HFFc6 (cell line): Measurements from ENCODE around the gene CDRT4. TPM values are rescaled to one million over a fixed set of nuclear protein-coding genes. Genes with fewer than 3 reads are reported as not detected.
A peak's percentile ranks its signal among the peaks of the same experiment; 100 is the strongest.

ENCODE experiments used
- DNase-seq: peaks from one replicate; pipeline ENCODE4 v3.0.0-alpha.2; 2018
- H3K27ac Mint-ChIP-seq: 2 replicates; pipeline ENCODE4 v1.8.0; 2020; ENCODE audit warnings: mild to moderate bottlenecking, mixed read lengths
- H3K27me3 Mint-ChIP-seq: 2 replicates; pipeline ENCODE4 v1.8.0; 2021; ENCODE audit warnings: mild to moderate bottlenecking, moderate library complexity, mixed read lengths; ENCODE audit not compliant: insufficient read depth
- H3K36me3 Mint-ChIP-seq: 2 replicates; pipeline ENCODE4 v1.8.0; 2021; ENCODE audit warnings: low read depth, mixed read lengths
- H3K4me1 Mint-ChIP-seq: 2 replicates; pipeline ENCODE4 v1.8.0; 2020; ENCODE audit warnings: low read depth, mixed read lengths
- H3K4me3 Mint-ChIP-seq: 2 replicates; pipeline ENCODE4 v1.8.0; 2020; ENCODE audit warnings: mild to moderate bottlenecking, moderate library complexity, mixed read lengths
- H3K9me3 Mint-ChIP-seq: 2 replicates; pipeline ENCODE4 v1.8.0; 2020; ENCODE audit warnings: mild to moderate bottlenecking, mixed read lengths
- long read RNA-seq: library from polyadenylated mRNA; unstranded; transcript quantifications from one replicate; pipeline ENCODE4 v2.0.0, GENCODE V29; 2019
- total RNA-seq, 6 experiments: library from RNA; stranded (reverse); fragmentation: NEBNext Ultra II Directional; extraction: Animal tissue kit (Norgen Biotek cat#: 25700); gene quantifications; 2 replicates in 1 of 6; 3 replicates in 5 of 6; pipeline ENCODE4 v1.2.3, GENCODE V29; 2021
- TF ChIP-seq, protein P1 (sequence below): fragments of 200-600 bp; sonication (generic); IDR thresholded peaks from 2 replicates; pipeline ENCODE4 v1.5.0; 2021; ENCODE audit warnings: antibody characterized with exemption, mild to moderate bottlenecking

The CDRT4 gene
- total RNA-seq = 1 to 10 TPM in 5 of 6 experiments, under 1 TPM in 1; 0.60 to 2.5 (median 1.3) TPM
- long read RNA-seq = 0 reads

- no peaks in the 10 kb centered on the region for H3K36me3 Mint-ChIP-seq
- H3K4me3 Mint-ChIP-seq = no peak within 1 kb of the TSS
- H3K27ac Mint-ChIP-seq = no peak within 1 kb of the TSS
- TF ChIP-seq, protein P1, sequence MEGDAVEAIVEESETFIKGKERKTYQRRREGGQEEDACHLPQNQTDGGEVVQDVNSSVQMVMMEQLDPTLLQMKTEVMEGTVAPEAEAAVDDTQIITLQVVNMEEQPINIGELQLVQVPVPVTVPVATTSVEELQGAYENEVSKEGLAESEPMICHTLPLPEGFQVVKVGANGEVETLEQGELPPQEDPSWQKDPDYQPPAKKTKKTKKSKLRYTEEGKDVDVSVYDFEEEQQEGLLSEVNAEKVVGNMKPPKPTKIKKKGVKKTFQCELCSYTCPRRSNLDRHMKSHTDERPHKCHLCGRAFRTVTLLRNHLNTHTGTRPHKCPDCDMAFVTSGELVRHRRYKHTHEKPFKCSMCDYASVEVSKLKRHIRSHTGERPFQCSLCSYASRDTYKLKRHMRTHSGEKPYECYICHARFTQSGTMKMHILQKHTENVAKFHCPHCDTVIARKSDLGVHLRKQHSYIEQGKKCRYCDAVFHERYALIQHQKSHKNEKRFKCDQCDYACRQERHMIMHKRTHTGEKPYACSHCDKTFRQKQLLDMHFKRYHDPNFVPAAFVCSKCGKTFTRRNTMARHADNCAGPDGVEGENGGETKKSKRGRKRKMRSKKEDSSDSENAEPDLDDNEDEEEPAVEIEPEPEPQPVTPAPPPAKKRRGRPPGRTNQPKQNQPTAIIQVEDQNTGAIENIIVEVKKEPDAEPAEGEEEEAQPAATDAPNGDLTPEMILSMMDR = no peak
- H3K9me3 Mint-ChIP-seq = no peaks in the 10 kb centered on the region
- peaks cover 15% of the 10 kb centered on the region for H3K4me1 Mint-ChIP-seq
- H3K27me3 Mint-ChIP-seq = peaks cover 2% of the 10 kb centered on the region
- no peak for DNase-seq
Observed at GRCh38 chr17:15467592-15467991, at the start of gene CDRT4. Gene CDRT4, minus strand, starts transcription at chr17:15467621. Its CDS starts 27,383 bp downstream, at chr17:15440238.

DNA sequence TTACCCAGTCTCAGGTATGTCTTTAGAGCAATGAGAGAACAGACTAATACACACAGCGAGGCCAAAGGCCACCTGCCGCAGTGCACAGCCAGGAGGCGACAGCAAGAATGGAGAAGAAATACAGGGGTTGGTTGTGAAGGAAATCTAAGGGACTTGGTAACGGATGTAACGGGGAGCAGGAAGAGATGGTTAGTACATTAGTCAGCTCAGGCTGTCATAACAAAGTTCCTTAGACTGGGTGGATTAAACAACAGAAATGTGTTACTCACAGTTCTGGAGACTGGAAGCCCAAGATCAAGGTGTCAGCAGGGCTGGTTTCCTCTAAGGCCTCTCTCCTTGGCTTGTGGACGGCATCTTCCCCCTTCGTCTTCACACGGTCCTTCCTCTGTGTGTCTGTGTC, 48.7 kb upstream of the CDRT4 start:
- TF ChIP-seq, protein P1 = no peak
- Mint-ChIP-seq H3K36me3 (peaks cover 39% of the 10 kb centered on the region), H3K4me3 (no peak overlapping the region), H3K27me3 (no peaks in the 10 kb centered on the region), H3K9me3 (peaks cover 37% of the 10 kb centered on the region), H3K27ac (peak overlapping the region; percentile 63), H3K4me1 (peaks cover 54% of the 10 kb centered on the region)
- DNase-seq = peak; percentile 61

DNA sequence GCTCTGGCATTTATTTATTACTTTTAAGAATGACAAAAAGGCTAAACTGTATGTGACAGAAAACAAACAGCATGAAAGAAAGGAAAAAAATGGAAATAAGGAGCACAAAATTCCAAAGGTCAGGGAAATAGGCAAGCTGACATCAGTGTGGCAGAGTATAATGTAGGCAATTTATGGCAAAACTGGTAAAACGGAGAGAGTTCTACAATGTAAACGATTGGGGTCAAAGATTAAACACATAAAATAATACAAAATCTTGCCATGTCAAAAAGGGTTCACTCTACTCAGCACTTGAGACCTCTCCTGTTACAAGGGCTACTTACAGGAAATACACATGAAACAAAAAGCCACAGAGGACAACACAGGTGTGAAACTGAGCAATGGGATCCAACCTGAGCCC, 47.0 kb upstream of the CDRT4 start:
- Mint-ChIP-seq H3K4me3 (no peak overlapping the region; the same call in 1 of the 2 replicates), H3K27me3 (peaks cover 1% of the 10 kb centered on the region; the same call in 1 of the 2 replicates), H3K9me3 (peaks cover 41% of the 10 kb centered on the region), H3K4me1 (peaks cover 70% of the 10 kb centered on the region), H3K27ac (no peak overlapping the region), H3K36me3 (peaks cover 50% of the 10 kb centered on the region)
- no peak for DNase-seq
- TF ChIP-seq, protein P1 = no peak

DNA sequence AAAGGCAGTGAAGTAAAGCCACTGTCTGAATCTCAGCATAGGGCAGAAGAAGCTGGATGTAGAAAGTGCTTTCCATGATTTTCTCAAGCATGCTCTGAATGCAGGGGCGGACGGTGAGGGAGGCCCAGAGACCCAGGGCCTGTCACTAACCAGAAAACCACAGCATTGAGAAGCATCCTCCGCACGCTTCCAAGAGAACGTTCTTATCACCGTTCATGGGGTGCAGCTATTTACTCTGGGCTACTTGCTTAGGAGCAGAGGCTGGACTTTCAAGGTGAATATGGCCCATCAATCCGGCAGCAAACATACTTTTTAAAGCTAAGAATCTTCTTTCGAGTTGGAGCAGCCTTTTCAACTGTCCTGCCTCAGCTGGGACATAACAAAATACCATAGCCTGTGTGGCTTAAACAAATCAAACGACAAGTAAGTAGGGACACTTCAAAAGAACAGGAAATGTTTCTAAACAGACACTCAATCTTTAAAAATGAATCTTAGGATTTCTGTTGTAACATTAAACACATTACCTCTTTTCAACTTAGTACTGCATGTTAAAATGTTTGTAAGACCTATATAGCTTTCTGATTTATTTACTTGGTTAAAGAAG, 46.5 kb upstream of the CDRT4 start:
- Mint-ChIP-seq H3K9me3 (peaks cover 40% of the 10 kb centered on the region), H3K4me1 (peaks cover 73% of the 10 kb centered on the region), H3K27me3 (peaks cover 1% of the 10 kb centered on the region; the same call in 1 of the 2 replicates), H3K4me3 (no peak overlapping the region), H3K36me3 (peaks cover 49% of the 10 kb centered on the region), H3K27ac (peak overlapping the region; percentile 76; the same call in 1 of the 2 replicates)
- TF ChIP-seq, protein P1 = no peak
- DNase-seq = no peak

DNA sequence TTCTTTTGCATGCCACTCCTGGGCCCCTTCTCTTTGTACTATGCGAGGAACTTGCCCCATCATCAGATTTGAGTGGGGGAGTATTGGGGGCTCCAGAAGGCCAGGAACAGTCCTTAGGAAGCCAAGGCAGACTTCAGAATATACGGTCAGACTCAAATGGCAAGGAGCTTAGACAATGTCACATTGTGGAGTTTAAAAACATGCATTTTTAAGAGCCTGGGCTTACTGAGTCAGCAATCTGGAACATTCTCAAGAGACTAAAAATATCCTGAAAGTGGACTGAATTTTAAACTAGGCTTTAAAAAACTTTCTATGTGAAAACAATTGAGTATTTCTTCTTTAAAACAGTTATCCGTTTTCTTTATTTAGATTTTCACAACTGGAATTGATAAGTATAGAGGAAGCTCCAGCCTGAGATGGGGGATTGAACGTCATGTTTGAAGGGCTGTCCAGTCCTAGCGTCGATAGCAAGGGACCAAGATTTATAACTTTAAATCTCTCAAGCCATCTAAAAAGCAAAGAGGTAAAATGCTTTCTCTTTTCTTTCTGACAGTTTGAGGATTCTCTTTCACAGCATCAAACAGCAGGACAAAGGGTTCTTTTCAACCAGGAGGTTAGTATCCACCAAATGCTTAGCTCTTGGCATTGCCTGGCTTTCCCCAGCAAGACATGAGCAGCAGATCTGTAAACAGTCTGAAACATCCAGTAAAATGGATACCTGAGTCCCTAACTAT, 45.8 kb upstream of the CDRT4 start:
- peaks cover 49% of the 10 kb centered on the region for H3K36me3 Mint-ChIP-seq
- peak; percentile 19 for DNase-seq
- H3K9me3 Mint-ChIP-seq = peaks cover 36% of the 10 kb centered on the region
- peaks cover 1% of the 10 kb centered on the region; the same call in 1 of the 2 replicates for H3K27me3 Mint-ChIP-seq
- peak overlapping the region; percentile 46 for H3K4me3 Mint-ChIP-seq
- H3K4me1 Mint-ChIP-seq = peaks cover 79% of the 10 kb centered on the region
- TF ChIP-seq, protein P1 = no peak
- peak overlapping the region; percentile 76 for H3K27ac Mint-ChIP-seq
